ENCODE results near the gene ZNF230. TPM values are rescaled to one million over a fixed set of nuclear protein-coding genes. Genes with fewer than 3 reads are reported as not detected.
A peak's percentile ranks its signal among the peaks of the same experiment; 100 is the strongest.

ZNF230 gene
- polyA plus RNA-seq, 3 donors, result 1.0 to 3.9 (median 1.3) TPM

GRCh38 chr19:43984687-43985000 is 18.1 kb upstream of the ZNF230 start:
- peak in 1 of 3 donors; percentile 1 for DNase-seq
- peaks cover 12 to 25% of the 10 kb centered on the region in 2 donors for H3K36me3 Mint-ChIP-seq
- intact Hi-C loops (cut with micrococcal nuclease), result no loop called here
- no peaks in the 10 kb centered on the region for H3K27me3 Mint-ChIP-seq (ENCODE audit: low read depth in 3 of 3)
- H3K4me3 Mint-ChIP-seq, result peak overlapping the region; percentile 97 to 98
- no peak for TF ChIP-seq CTCF (IDR thresholded peaks at IDR 0.05)
- H3K9me3 Mint-ChIP-seq, result peaks cover 12 to 21% (median 18%) of the 10 kb centered on the region in 7 donors
- H3K79me2 ChIP-seq (ENCODE audit: insufficient read depth, low read length), result peaks cover 4% of the 10 kb centered on the region
- peak overlapping the region; percentile 72 for H3K9ac ChIP-seq (ENCODE audit: insufficient read depth, low read length, poor library complexity, severe bottlenecking)
- peak overlapping the region; percentile 92 for H3K4me2 ChIP-seq (replicated peaks; ENCODE audit: extremely low read depth, low read length, poor library complexity, severe bottlenecking)
- no peaks in the 10 kb centered on the region for H4K20me1 ChIP-seq (ENCODE audit: insufficient read depth, low read length)
- peaks cover 9 to 21% of the 10 kb centered on the region in 2 donors for H3K36me3 ChIP-seq (replicated peaks in 1 of 2; ENCODE audit: control insufficient read depth in 1 of 2, insufficient read depth in 2 of 2, low read length in 2 of 2)
- peak overlapping the region; percentile 85 to 93 (median 88) for H3K4me3 ChIP-seq (replicated peaks in 1 of 3; ENCODE audit: low read depth in 2 of 3, low read length in 3 of 3)
- peak overlapping the region; percentile 92 for H2AFZ ChIP-seq (ENCODE audit: insufficient read depth, low read depth, low read length, poor library complexity, severe bottlenecking)
- WGBS (ENCODE audit: insufficient coverage), result 2% methylated on average over 11 of the region's 14 CpGs
- H3K4me1 Mint-ChIP-seq, result peaks cover 11% of the 10 kb centered on the region
- peaks cover 7 to 14% of the 10 kb centered on the region in 2 donors for H3K4me1 ChIP-seq (ENCODE audit: control insufficient read depth in 1 of 2, insufficient read depth in 2 of 2, low read length in 2 of 2)
- H3K27ac Mint-ChIP-seq, result peak overlapping the region in 2 of 7 donors; percentile 78 to 93
- peak overlapping the region in 1 of 2 donors; percentile 85 for H3K27ac ChIP-seq (ENCODE audit: low read depth in 1 of 2, low read length in 2 of 2)
- no peaks in the 10 kb centered on the region for H3K27me3 ChIP-seq (ENCODE audit: control insufficient read depth in 2 of 2, insufficient read depth in 2 of 2, low read length in 2 of 2)
- H3K9me3 ChIP-seq (replicated peaks in 1 of 2; ENCODE audit: control insufficient read depth in 1 of 2, insufficient read depth in 1 of 2, low read length in 2 of 2), result peaks cover 3 to 19% of the 10 kb centered on the region in 2 donors

GRCh38 chr19:43997631-43998290 is 5.0 kb upstream of the ZNF230 start:
- Mint-ChIP-seq H3K9me3 (peaks cover 23 to 58% (median 45%) of the 10 kb centered on the region in 7 donors), H3K4me1 (peaks cover 7% of the 10 kb centered on the region), H3K36me3 (peaks cover 28 to 43% of the 10 kb centered on the region in 2 donors), H3K27ac (no peak overlapping the region), H3K4me3 (no peak overlapping the region), H3K27me3 (ENCODE audit: low read depth in 3 of 3) (peaks cover 0 to 2% (median under 1%) of the 10 kb centered on the region in 3 donors)
- H3K4me2 ChIP-seq (replicated peaks; ENCODE audit: extremely low read depth, low read length, poor library complexity, severe bottlenecking), result no peak overlapping the region
- H3K4me1 ChIP-seq (ENCODE audit: control insufficient read depth in 1 of 2, insufficient read depth in 2 of 2, low read length in 2 of 2), result peaks cover 7% of the 10 kb centered on the region in 2 donors
- no peak overlapping the region for H2AFZ ChIP-seq (ENCODE audit: insufficient read depth, low read depth, low read length, poor library complexity, severe bottlenecking)
- H3K27ac ChIP-seq (ENCODE audit: low read depth in 1 of 2, low read length in 2 of 2), result no peak overlapping the region
- H3K9ac ChIP-seq (ENCODE audit: insufficient read depth, low read length, poor library complexity, severe bottlenecking), result no peak overlapping the region
- H3K27me3 ChIP-seq (ENCODE audit: control insufficient read depth in 2 of 2, insufficient read depth in 2 of 2, low read length in 2 of 2), result no peaks in the 10 kb centered on the region
- H3K36me3 ChIP-seq (replicated peaks in 1 of 2; ENCODE audit: control insufficient read depth in 1 of 2, insufficient read depth in 2 of 2, low read length in 2 of 2), result peaks cover 33 to 48% of the 10 kb centered on the region in 2 donors
- H4K20me1 ChIP-seq (ENCODE audit: insufficient read depth, low read length), result no peaks in the 10 kb centered on the region
- peaks cover 18 to 62% of the 10 kb centered on the region in 2 donors for H3K9me3 ChIP-seq (replicated peaks in 1 of 2; ENCODE audit: control insufficient read depth in 1 of 2, insufficient read depth in 1 of 2, low read length in 2 of 2)
- no peak for TF ChIP-seq CTCF (IDR thresholded peaks at IDR 0.05)
- no peak overlapping the region for H3K4me3 ChIP-seq (replicated peaks in 1 of 3; ENCODE audit: low read depth in 2 of 3, low read length in 3 of 3)
- intact Hi-C loops (cut with micrococcal nuclease), result no loop called here
- WGBS (ENCODE audit: insufficient coverage), result 97% methylated on average over 8 of the region's 10 CpGs
- H3K79me2 ChIP-seq (ENCODE audit: insufficient read depth, low read length), result no peaks in the 10 kb centered on the region
- no peak for DNase-seq
